ENCODE measurements around the gene PEBP1. TPM values are rescaled to one million over a fixed set of nuclear protein-coding genes. Genes with fewer than 3 reads are reported as not detected.

Gene PEBP1
- total RNA-seq, 1 donor from 2014 or later = 168 TPM

DNA sequence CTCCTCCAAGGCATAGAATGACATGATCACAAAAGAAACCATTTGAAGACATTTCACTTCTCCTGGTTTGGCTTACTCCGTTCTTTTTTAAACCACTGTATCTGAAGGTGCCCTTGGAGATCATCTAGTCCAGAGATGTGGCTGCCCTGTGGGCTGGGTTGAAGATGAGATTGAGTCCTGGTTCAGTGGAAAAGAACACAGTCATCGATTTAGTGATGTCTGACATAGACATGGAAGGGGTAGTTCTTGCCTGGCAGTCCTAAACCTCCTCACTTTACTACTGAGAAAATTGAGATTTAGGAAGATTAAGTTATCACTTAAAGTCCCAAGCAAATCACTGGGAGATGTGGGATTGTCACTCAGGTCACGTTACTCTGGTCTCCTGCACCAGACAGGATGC, 34.9 kb upstream of the PEBP1 start:
- Histone ChIP-seq H3K4me3 (ENCODE audit: low read depth, low read length) (no peak overlapping the region), H3K27me3 (ENCODE audit: control insufficient read depth, insufficient read depth, low read length) (no peaks in the 10 kb centered on the region), H3K36me3 (ENCODE audit: control insufficient read depth, insufficient read depth, low read length) (no peaks in the 10 kb centered on the region)
- FAIRE-seq (no peak), DNase-seq (ENCODE audit: low read depth) (no peak)
- TF ChIP-seq CTCF (IDR thresholded peaks at IDR 0.05; ENCODE audit: insufficient read depth, low read length, severe bottlenecking) = no peak

DNA sequence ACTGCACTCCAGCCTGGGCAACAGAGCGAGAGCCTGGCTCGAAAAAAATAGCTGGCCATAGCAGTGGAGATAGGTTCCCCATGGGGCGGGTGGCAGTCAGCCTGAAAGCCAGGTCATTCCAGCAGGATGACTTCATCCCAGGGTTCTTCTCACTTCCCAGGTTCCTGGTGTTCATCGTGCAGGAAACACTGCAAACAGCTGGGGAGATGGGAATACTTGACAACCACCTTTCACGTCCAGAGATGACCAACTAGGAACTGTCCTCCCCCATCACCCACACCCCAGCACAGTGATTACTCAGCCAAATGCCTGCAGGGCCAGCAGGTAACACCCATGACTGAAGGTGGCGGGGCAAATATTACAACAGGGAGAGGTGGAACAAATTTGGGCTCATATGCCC, 33.9 kb upstream of the PEBP1 start:
- FAIRE-seq = no peak
- Histone ChIP-seq H3K27me3 (ENCODE audit: control insufficient read depth, insufficient read depth, low read length) (no peaks in the 10 kb centered on the region), H3K4me3 (ENCODE audit: low read depth, low read length) (no peak overlapping the region), H3K36me3 (ENCODE audit: control insufficient read depth, insufficient read depth, low read length) (no peaks in the 10 kb centered on the region)
- DNase-seq (ENCODE audit: low read depth) = peak; percentile 89
- TF ChIP-seq CTCF (IDR thresholded peaks at IDR 0.05; ENCODE audit: insufficient read depth, low read length, severe bottlenecking) = no peak

- H3K36me3 ChIP-seq (ENCODE audit: control insufficient read depth, insufficient read depth, low read length) = no peaks in the 10 kb centered on the region
- no peaks in the 10 kb centered on the region for H3K27me3 ChIP-seq (ENCODE audit: control insufficient read depth, insufficient read depth, low read length)
- H3K4me3 ChIP-seq (ENCODE audit: low read depth, low read length) = peak overlapping the region; percentile 64
- no peak for TF ChIP-seq CTCF (IDR thresholded peaks at IDR 0.05; ENCODE audit: insufficient read depth, low read length, severe bottlenecking)
- no peak for DNase-seq (ENCODE audit: low read depth)
- FAIRE-seq = no peak
Measured at GRCh38 chr12:118102609-118103008, 33.3 kb upstream of the PEBP1 start.

DNA sequence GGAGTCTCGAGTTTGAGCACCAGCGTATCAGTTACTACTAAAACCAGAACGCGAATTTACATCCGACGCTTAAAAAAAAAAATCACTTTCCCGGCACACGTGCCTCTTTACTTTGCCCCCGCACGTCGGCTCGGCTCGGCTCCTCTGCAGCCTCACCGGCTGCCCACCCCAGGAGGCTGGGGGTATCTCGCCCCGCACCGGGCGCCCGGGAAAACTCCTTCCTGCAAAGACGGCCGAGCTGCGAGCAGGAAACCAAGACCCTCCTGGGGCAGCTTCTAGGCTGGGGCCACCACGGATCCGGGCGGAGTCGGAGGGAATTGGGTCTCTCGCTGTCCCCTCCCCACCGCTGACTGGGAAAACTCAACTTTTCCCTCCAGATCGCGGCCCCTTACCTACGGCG, 32.7 kb upstream of the PEBP1 start:
- no peak for DNase-seq (ENCODE audit: low read depth)
- H3K4me3 ChIP-seq (ENCODE audit: low read depth, low read length) = peak overlapping the region; percentile 64
- FAIRE-seq = no peak
- no peaks in the 10 kb centered on the region for H3K27me3 ChIP-seq (ENCODE audit: control insufficient read depth, insufficient read depth, low read length)
- TF ChIP-seq CTCF (IDR thresholded peaks at IDR 0.05; ENCODE audit: insufficient read depth, low read length, severe bottlenecking) = no peak
- H3K36me3 ChIP-seq (ENCODE audit: control insufficient read depth, insufficient read depth, low read length) = no peaks in the 10 kb centered on the region

GRCh38 chr12:118103601-118104382, 32.1 kb upstream of the PEBP1 start, which contains the start of gene VSIG10:
VSIG10 (minus strand) TSS chr12:118104011; CDS start chr12:118103671, 340 bp downstream.
- Histone ChIP-seq H3K36me3 (ENCODE audit: control insufficient read depth, insufficient read depth, low read length) (no peaks in the 10 kb centered on the region), H3K4me3 (ENCODE audit: low read depth, low read length) (peak within 1 kb of the TSS; percentile 64), H3K27me3 (ENCODE audit: control insufficient read depth, insufficient read depth, low read length) (no peaks in the 10 kb centered on the region)
- no peak for TF ChIP-seq CTCF (IDR thresholded peaks at IDR 0.05; ENCODE audit: insufficient read depth, low read length, severe bottlenecking)
- no peak for DNase-seq (ENCODE audit: low read depth)
- no peak for FAIRE-seq

DNA sequence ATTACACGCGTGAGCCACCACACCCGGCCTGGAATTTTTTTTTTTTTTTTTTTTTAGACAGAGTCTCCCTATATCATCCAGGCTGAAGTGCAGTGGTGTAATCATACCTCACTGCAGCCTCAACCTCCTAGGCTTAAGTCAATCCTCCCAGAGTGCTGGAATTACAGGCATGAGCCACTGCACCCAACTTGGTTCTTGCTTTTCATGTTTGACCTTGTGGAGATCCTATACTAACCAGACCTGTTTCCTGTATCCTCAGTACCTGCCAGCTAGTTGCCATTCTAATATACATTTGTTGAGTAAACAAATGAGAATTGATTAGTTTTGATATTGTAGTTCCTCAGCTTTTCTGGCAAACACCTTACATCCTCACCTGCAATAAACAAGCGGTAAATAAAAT, 28.9 kb upstream of the PEBP1 start:
- Histone ChIP-seq H3K4me3 (ENCODE audit: low read depth, low read length) (no peak overlapping the region), H3K27me3 (ENCODE audit: control insufficient read depth, insufficient read depth, low read length) (no peaks in the 10 kb centered on the region), H3K36me3 (ENCODE audit: control insufficient read depth, insufficient read depth, low read length) (no peaks in the 10 kb centered on the region)
- DNase-seq (ENCODE audit: low read depth) (no peak), FAIRE-seq (no peak)
- no peak for TF ChIP-seq CTCF (IDR thresholded peaks at IDR 0.05; ENCODE audit: insufficient read depth, low read length, severe bottlenecking)

Measured in bronchial epithelial cell (primary cell).